H1 (cell line): ENCODE measurements around the gene XAB2. TPM values are rescaled to one million over a fixed set of nuclear protein-coding genes. Genes with fewer than 3 reads are reported as not detected.

Source experiments
- BRCA1 ChIP-seq: IDR thresholded peaks from 2 replicates; pipeline ENCODE4 v1.6.1; 2012; ENCODE audit warnings: low read depth, low read length, improper control_type of control experiment
- CHD1 ChIP-seq: IDR thresholded peaks from 2 replicates; pipeline ENCODE4 v1.6.1; 2012; ENCODE audit warnings: low read depth, low read length, improper control_type of control experiment
- CHD2 ChIP-seq: IDR thresholded peaks from 2 replicates; pipeline ENCODE4 v1.6.1; 2012; ENCODE audit warnings: low read length, improper control_type of control experiment
- HDAC2 ChIP-seq, 2 experiments: fragments of 300-600 bp in 1 of 2; sonication (generic) in 1 of 2; IDR thresholded peaks; 2 replicates each; pipeline ENCODE4 v1.6.1; 2011 to 2012; ENCODE audit warnings: low read depth in 2 of 2, low read length in 2 of 2, mild to moderate bottlenecking in 2 of 2, moderate library complexity in 2 of 2, borderline replicate concordance in 1 of 2, inconsistent platforms in 1 of 2
- HDAC6 ChIP-seq: IDR thresholded peaks from one replicate; pipeline ENCODE4 v1.7.1; 2012; ENCODE audit warnings: low read depth, mild to moderate bottlenecking, inconsistent platforms, low read length, moderate library complexity
- JUND ChIP-seq: IDR thresholded peaks from 2 replicates; pipeline ENCODE4 v1.6.1; 2011; ENCODE audit warnings: mild to moderate bottlenecking, improper control_type of control experiment, low read length
- KDM1A ChIP-seq: fragments of 200-600, 300-600 bp; sonication (generic); IDR thresholded peaks from 2 replicates; pipeline ENCODE4 v1.7.1; 2016; ENCODE audit warnings: mild to moderate bottlenecking, low read length, borderline replicate concordance
- KDM4A ChIP-seq: IDR thresholded peaks from one replicate; pipeline ENCODE4 v1.7.1; 2012; ENCODE audit warnings: low read depth, mild to moderate bottlenecking, moderate library complexity, low read length, inconsistent platforms; ENCODE audit not compliant: severe bottlenecking
- KDM5A ChIP-seq: fragments of 200-600 bp; IDR thresholded peaks from 2 replicates; pipeline ENCODE4 v1.7.1; 2012; ENCODE audit warnings: mild to moderate bottlenecking, low read length, inconsistent platforms, mixed read lengths
- RNF2 ChIP-seq: fragments of 200-900, 300-1000 bp; sonication (generic); IDR thresholded peaks from 2 replicates; pipeline ENCODE4 v1.7.1; 2016; ENCODE audit warnings: borderline replicate concordance, low read depth, mild to moderate bottlenecking, antibody characterized with exemption, low read length; ENCODE audit not compliant: poor library complexity, severe bottlenecking; ENCODE audit errors: missing control alignments
- RXRA ChIP-seq: IDR thresholded peaks from 2 replicates; pipeline ENCODE4 v1.6.1; 2011; ENCODE audit warnings: low read depth, mild to moderate bottlenecking, low read length, moderate library complexity; ENCODE audit not compliant: insufficient read depth
- SAP30 ChIP-seq: fragments of 300-600 bp; sonication (generic); IDR thresholded peaks from 2 replicates; pipeline ENCODE4 v1.7.1; 2012; ENCODE audit warnings: low read length, moderate library complexity, mild to moderate bottlenecking, inconsistent platforms; ENCODE audit not compliant: insufficient read depth, insufficient replicate concordance
- SIX5 ChIP-seq: IDR thresholded peaks from 2 replicates; pipeline ENCODE4 v1.6.1; 2011; ENCODE audit warnings: mild to moderate bottlenecking, low read depth, low read length
- SP4 ChIP-seq: IDR thresholded peaks from 2 replicates; pipeline ENCODE4 v1.6.1; 2012; ENCODE audit warnings: low read length, inconsistent platforms
- SUZ12 ChIP-seq: fragments of 200-600 bp; sonication (generic); IDR thresholded peaks from 2 replicates; pipeline ENCODE4 v1.6.1; 2012; ENCODE audit warnings: mild to moderate bottlenecking, inconsistent platforms, low read length, moderate library complexity, mixed read lengths
- TBP ChIP-seq: IDR thresholded peaks from 2 replicates; pipeline ENCODE4 v1.6.1; 2011; ENCODE audit warnings: low read depth, low read length, improper control_type of control experiment
- TCF12 ChIP-seq: IDR thresholded peaks from 2 replicates; pipeline ENCODE4 v1.6.1; 2011; ENCODE audit warnings: low read depth, mild to moderate bottlenecking, low read length
- polyA plus RNA-seq, 7 experiments: library from polyadenylated mRNA; depleted of rRNA in 3 of 7; stranded (reverse) in 5 of 7; unstranded in 2 of 7; fragments of >200 nt in 5 of 7; fragments of 200-250 nt in 2 of 7; gene quantifications; 1 replicate in 5 of 7; 2 replicates in 1 of 7; 4 replicates in 1 of 7; pipeline versions ENCODE4 v1.2.1 to v1.2.3, GENCODE V29; 2011 to 2013; ENCODE audit warnings: missing spikeins in 2 of 7, mixed read lengths in 2 of 7
- total RNA-seq: library from RNA; stranded (reverse); fragmentation: NEBNext Ultra II Directional; extraction: Animal tissue kit (Norgen Biotek cat#: 25700); gene quantifications from 2 replicates; pipeline ENCODE4 v1.2.1, GENCODE V29; 2021
- TF ChIP-seq, protein P1 (sequence below): IDR thresholded peaks from 2 replicates; pipeline ENCODE4 v1.6.1; 2012; ENCODE audit warnings: inconsistent platforms
- TF ChIP-seq, protein P2 (sequence below): IDR thresholded peaks from 2 replicates; pipeline ENCODE4 v1.6.1; 2011; ENCODE audit warnings: low read depth, mild to moderate bottlenecking, low read length; ENCODE audit not compliant: insufficient read depth

The XAB2 gene
- total and polyA plus RNA-seq, 2 of the 8 experiments (the other 6 are each of a cell fraction or from before 2014, with no cell fraction given) = 48.2 to 49.4 TPM

- TF ChIP-seq, protein P1, sequence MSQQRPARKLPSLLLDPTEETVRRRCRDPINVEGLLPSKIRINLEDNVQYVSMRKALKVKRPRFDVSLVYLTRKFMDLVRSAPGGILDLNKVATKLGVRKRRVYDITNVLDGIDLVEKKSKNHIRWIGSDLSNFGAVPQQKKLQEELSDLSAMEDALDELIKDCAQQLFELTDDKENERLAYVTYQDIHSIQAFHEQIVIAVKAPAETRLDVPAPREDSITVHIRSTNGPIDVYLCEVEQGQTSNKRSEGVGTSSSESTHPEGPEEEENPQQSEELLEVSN = no peak
- TF ChIP-seq HDAC6 = no peak
- no peak for TF ChIP-seq BRCA1
- no peak for TF ChIP-seq SIX5
- TF ChIP-seq KDM4A = peak; percentile 84
- peak in 1 of 2 experiments; percentile 97; a peak in 2 of 4 replicates for TF ChIP-seq HDAC2 (IDR thresholded peaks at IDR 0.05; ENCODE audit: borderline replicate concordance in 1 of 2, low read depth in 2 of 2, low read length in 2 of 2)
- no peak for TF ChIP-seq TCF12
- TF ChIP-seq CHD1 = no peak
- no peak for TF ChIP-seq SUZ12
- TF ChIP-seq TBP = peak; percentile 85
- TF ChIP-seq SAP30 = peak; percentile 90
- TF ChIP-seq JUND = no peak
- no peak for TF ChIP-seq RXRA
- TF ChIP-seq SP4 = peak; percentile 92
- peak; percentile 99 for TF ChIP-seq KDM5A
- TF ChIP-seq RNF2 = no peak
- TF ChIP-seq, protein P2, sequence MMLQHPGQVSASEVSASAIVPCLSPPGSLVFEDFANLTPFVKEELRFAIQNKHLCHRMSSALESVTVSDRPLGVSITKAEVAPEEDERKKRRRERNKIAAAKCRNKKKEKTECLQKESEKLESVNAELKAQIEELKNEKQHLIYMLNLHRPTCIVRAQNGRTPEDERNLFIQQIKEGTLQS = peak; percentile 78
- no peak for TF ChIP-seq KDM1A
- peak; percentile 89 for TF ChIP-seq CHD2
Measured at GRCh38 chr19:7629347-7630054, at the start of gene XAB2, which contains the start of gene PET100 (continued).
